ENCODE results near the gene EVC.

GRCh38 chr4:5752376-5753184 lies 41.6 kb downstream of the EVC start:
- TF ChIP-seq EP300 (IDR thresholded peaks at IDR 0.05; ENCODE audit: borderline replicate concordance in 1 of 2, low read depth in 2 of 2, low read length in 2 of 2) (no peak), POLR2AphosphoS5 (IDR thresholded peaks at IDR 0.05; ENCODE audit: low read depth, low read length) (no peak), POLR2A (IDR thresholded peaks at IDR 0.05; ENCODE audit: control extremely low read depth in 1 of 2, low read depth in 2 of 2, low read length in 2 of 2) (no peak), EZH2 (IDR thresholded peaks at IDR 0.05; ENCODE audit: low read depth, low read length, severe bottlenecking) (no peak), RXRA (IDR thresholded peaks at IDR 0.05; ENCODE audit: insufficient read depth, low read depth, low read length) (no peak), SIX5 (IDR thresholded peaks at IDR 0.05; ENCODE audit: low read depth, low read length) (no peak), SUZ12 (IDR thresholded peaks at IDR 0.05; ENCODE audit: low read length) (no peak), RAD21 (IDR thresholded peaks at IDR 0.05 in 1 of 2, conservative IDR thresholded peaks at IDR 0.05 in 1 of 2; ENCODE audit: low read depth in 2 of 2, low read length in 2 of 2) (peak; percentile 10 to 22; a peak in 2 of 4 replicates), TAF1 (IDR thresholded peaks at IDR 0.05; ENCODE audit: low read depth, low read length) (peak; percentile 56; the same call in 1 of the 2 replicates), SRF (IDR thresholded peaks at IDR 0.05; ENCODE audit: low read depth, low read length) (no peak)
- TF ChIP-seq, protein P1, sequence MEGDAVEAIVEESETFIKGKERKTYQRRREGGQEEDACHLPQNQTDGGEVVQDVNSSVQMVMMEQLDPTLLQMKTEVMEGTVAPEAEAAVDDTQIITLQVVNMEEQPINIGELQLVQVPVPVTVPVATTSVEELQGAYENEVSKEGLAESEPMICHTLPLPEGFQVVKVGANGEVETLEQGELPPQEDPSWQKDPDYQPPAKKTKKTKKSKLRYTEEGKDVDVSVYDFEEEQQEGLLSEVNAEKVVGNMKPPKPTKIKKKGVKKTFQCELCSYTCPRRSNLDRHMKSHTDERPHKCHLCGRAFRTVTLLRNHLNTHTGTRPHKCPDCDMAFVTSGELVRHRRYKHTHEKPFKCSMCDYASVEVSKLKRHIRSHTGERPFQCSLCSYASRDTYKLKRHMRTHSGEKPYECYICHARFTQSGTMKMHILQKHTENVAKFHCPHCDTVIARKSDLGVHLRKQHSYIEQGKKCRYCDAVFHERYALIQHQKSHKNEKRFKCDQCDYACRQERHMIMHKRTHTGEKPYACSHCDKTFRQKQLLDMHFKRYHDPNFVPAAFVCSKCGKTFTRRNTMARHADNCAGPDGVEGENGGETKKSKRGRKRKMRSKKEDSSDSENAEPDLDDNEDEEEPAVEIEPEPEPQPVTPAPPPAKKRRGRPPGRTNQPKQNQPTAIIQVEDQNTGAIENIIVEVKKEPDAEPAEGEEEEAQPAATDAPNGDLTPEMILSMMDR (IDR thresholded peaks at IDR 0.05; ENCODE audit: control extremely low read depth in 1 of 3, insufficient read depth in 1 of 3, low read depth in 1 of 3, low read length in 3 of 3) = peak in 1 of 3 experiments; percentile 17; a peak in 1 of 4 replicates
- TF ChIP-seq, protein P2, sequence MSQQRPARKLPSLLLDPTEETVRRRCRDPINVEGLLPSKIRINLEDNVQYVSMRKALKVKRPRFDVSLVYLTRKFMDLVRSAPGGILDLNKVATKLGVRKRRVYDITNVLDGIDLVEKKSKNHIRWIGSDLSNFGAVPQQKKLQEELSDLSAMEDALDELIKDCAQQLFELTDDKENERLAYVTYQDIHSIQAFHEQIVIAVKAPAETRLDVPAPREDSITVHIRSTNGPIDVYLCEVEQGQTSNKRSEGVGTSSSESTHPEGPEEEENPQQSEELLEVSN (IDR thresholded peaks at IDR 0.05) = 0 out of 2 replicates have a peak, but pooled peaks have one; percentile 25

Measured in H1 (cell line).